GM19240 (cell line): Measurements from ENCODE around the gene CFAP92.

Experiments
- DNase-seq: peaks from one replicate; pipeline ENCODE4 v3.0.0; 2011; ENCODE audit warnings: low spot score; ENCODE audit not compliant: insufficient read length

The CFAP92 gene

GRCh38 chr3:128993461-128994172 is at the start of gene CFAP92:
Gene CFAP92 (minus strand): TSS chr3:128994076. CDS start chr3:128993304, 772 bp downstream.
- DNase-seq, result peak; percentile 88

DNA sequence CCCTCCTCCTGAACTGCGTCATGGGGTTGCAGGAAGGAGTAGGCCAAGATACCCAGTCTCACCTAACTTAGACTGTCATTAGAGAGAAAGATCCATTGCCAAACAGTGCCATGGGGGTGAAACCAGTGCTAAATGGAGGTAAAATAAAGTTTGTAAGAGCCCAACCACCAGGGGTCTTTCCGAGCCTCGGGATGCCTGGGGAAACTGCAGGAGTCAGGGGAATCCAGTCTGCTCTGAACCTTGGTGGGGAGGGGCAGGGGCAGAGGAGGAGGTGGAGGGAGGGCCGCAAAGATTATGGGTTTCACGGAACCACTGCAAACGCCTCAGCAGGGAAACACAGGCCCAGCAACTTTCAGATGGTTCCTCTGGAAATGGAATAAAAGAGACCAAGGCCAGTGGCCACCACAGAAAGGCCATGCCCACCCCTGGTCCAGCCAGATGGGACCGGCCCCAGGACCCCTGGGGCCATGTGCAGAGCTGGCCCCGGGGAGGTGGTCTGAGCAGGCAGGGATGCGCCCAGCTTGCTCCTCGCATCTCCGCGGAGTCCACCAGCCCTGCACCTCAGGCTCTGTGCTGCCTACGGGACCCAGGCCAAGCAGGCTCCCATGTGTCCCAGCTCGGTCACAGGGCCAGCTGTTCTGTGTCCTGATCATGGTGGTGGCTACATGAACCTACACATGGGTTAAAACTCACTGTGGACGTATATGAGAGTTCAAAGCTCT is 46.9 kb upstream of the CFAP92 start:
- no peak for DNase-seq

GRCh38 chr3:129040039-129040336 is 46.1 kb upstream of the CFAP92 start:
- DNase-seq, result no peak

DNA sequence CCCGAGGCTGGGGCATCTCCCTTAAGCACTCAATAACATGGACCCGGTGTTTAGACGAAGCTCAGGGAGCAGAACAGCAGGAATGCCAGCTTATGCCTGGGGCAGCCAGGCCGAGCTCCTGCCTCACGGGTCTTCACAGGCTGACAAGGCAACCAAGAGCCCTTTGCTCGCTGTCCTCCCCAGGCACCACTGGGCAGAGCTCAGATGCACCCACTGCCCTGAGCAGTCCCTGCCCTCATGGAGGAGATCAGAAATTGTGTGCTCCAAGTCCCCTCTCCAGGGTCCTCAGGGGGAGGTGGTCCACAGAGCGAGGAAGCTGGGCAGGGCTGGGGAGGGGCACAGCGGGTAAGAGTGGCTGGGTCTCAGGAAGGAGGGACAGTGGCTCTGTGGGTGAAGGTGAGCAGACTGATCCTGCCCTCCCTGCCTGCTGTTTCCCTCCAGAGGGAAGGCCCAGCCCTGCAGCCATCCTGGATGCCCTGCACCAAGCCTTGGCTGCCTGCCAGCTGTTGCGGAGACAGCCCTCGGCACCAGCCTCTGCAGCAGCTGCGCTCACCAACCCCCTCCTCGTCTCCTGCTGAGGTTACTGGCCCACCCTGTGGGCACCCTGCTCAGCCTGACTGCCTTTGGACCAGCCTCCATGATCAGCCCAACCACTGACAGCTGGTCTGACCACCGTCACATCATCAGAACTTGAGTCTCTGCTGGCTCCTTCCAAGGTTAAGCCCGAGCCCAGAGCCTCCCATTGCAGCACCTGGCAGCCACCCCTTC is 45.6 kb upstream of the CFAP92 start:
- DNase-seq, result no peak

DNA sequence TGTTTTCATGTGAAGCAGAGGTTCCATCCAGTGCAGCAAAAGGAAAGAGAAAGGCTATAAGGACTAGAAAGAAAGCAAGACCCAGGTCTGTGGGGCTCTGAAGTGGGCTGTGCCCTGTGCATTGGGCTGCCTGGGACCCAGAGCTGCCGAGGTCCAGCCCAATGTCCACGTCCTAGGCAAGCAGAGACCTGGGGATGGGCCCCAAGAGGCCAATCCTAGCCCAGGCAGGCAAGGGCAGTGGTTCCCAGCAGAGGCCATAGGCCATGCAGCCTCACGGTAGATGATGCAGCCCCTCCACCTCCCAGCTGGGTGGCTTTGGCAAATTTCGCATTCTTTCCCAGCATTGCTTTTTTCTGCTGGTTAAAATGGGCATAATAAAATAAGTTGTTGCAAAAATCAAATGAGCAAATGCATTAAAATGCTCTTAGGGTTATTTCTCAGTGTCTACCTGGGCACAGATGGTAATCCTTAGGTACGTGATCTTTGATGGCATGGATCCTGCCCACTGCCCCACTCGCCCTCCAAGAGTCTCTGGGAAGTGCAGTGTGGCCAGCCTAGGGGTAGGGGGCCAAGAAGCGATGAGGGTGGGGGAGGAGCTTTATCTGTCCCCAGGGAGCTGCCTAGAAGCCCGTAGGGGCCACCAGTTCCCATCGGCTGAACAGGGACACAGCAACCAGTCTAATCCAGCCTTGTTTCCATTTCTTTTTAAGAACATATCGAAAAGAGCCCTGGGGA is 44.4 kb upstream of the CFAP92 start:
- DNase-seq, result no peak

- no peak for DNase-seq
These were observed 43.2 kb upstream of the CFAP92 start for GRCh38 chr3:129037093-129037419.

DNA sequence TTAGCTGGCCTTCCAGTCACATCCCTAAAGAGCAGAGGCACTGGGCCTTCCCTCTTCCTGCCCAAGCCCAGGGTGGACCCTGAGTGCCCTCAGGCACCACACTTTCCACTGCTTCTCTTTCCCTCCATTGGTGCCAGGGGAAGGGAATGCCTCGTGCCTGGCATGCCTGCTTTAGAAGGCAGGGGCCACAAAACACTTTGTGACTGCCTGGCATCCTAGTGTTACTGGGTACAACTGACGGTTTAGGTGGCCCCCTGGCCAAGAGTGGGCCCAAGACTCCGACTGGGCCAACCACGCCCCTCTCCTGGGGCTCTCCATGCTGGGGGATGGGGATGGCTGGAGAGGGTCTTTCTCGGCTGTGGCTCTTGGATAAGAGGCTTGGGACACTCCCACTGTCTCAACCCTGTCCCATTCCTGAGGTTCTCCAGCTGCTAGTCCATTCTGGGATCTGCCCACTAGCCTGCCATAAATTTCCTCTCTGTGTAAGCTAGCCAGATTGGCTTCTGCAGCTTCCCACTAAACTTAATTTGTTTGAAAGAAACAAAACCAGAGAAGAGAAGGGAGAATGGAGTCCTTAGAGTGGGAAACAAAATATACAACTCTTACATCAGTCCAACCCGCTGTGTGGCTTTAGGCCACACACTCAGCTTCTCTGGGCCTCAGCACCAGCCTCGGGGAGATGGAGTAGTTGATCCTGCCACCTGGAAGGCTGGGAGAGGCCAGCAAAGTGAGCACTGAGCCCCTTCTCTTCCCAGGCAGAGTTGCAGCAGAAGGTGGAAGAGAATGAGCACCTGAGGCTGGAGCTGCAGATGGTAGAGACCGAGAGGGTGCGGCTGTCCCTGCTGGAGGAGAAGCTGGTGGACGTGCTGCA is 42.6 kb upstream of the CFAP92 start:
- DNase-seq, result no peak

- no peak for DNase-seq
These were observed 41.7 kb upstream of the CFAP92 start for GRCh38 chr3:129035360-129036221.

- no peak for DNase-seq
These were observed 40.8 kb upstream of the CFAP92 start for GRCh38 chr3:129034642-129035041.

GRCh38 chr3:129033633-129034321 is 39.9 kb upstream of the CFAP92 start:
- no peak for DNase-seq

GRCh38 chr3:129033151-129033550 is 39.3 kb upstream of the CFAP92 start:
- no peak for DNase-seq

GRCh38 chr3:129032716-129033115 is 38.8 kb upstream of the CFAP92 start:
- DNase-seq, result no peak

DNA sequence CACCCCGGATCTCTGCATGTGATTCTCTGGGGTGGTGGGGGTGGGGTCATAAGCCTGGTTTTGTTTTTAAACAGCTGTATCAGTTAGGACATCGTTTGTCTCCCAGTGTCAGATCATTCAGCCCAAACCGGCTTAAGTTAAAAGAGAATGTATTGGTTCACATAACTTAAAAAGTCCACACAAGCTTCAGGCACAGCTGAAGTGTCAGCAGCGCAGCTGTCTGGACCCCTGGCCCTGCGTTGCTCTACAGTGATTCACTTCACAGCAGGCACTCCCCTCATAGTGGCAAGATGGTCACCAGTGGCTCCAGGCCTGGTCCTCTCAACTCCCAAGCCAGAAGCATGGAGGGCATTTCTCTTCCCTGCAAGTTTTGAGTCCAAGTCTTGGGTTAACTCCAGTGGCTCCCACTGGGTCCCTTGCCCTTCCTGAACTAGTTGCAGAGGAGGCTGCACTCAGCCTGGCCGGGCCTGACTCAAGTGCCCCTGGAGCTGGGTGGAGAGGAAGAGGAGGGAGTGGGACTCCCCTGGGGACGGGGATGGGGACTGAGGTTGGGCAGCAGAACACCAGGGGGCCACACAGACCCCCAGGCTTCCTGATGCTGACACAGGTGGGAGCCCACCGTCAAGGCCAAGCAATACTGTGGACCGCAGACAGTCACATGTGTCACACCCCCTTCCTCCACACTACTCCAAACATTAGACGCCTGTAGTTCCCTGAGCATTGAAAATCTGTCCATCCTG is 37.8 kb upstream of the CFAP92 start:
- no peak for DNase-seq

DNA sequence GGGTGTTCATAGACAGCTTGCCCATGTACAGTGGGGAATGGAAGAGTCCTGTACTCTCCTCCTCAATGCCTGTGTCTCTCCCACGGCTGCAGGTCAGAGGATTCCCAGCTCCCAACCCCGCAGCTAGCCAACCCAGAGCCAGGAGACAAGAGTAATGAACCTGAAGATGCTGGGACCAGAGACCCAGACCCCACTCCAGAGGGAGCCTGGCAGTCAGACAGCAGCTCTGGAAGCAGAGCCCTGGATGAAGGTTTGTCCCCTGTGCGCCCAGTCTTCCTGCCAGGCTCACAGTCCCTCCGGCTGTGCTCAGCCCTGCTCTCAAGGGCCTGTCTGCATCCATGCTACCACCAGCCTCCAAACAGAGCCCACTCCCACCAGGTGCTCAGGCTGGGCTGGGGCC is 36.7 kb upstream of the CFAP92 start:
- no peak for DNase-seq

DNA sequence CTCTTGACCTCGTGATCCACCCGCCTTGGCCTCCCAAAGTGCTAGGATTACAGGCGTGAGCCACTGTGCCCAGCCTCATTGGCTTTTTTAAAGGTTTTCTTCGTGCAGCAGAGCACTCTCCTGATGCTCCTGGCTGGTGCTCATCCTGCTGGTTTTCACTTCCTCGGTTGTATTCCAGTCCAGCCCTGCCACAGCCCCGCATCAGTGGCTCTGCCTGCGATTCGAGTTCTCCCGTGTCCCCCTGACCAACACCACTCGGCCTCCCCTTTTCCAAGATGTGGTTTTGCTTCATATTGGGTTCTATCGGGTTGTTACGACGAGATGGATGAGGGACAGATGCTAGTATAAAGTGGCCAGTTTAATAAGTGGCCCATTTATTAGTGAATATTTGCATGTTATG is 35.0 kb upstream of the CFAP92 start:
- DNase-seq, result no peak

- no peak for DNase-seq
These were observed 33.6 kb upstream of the CFAP92 start for GRCh38 chr3:129027544-129027880.

DNA sequence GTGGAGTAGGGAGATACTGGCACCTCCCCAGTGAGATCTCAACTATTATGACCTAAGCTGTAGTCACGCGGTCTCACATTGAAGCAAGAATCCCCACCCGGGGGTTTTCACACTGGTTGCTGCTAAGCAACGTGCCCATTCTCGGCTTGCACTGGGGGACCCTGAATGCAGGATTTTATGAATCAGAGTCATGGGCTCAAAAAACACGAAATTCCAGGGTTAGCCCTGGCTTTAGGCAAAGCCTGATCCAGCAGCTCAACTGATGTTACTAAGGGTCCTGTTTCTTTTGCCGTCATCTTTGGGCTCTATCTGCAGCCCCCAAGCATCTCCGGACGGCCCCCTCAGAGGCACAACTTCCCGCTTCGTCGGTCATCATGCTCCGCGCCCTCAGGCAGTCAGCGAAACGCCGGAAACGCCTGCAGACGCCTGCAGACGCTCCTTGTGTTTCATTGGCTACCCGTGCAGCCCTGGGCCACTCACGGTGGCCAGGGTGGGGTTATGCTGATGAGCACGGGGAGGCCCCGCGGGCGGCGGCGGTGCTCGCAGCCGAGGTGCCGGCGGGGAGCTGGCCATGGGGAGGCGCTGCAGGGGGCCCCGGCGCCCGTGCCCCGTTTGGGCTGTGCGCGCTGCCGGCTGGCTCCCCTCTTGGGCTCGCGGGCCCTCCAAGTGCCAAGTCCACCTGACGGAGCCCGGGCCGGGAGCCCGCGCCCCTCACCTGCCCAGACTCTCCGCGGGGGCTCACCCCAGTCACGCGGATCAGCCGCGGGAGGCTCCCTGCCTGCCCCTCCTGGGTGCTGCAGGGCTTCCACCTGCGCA is 33.1 kb upstream of the CFAP92 start:
- peak; percentile 99 for DNase-seq
